NT2/D1 (cell line): ENCODE results near the gene OR2F1.
"Not testable (repeated sequence)": the region's sequence is repeated elsewhere in the genome, so short reads cannot be mapped to it uniquely, and the experiment has no call there.

ENCODE experiments used
- YY1 ChIP-seq: IDR thresholded peaks from 2 replicates; pipeline ENCODE4 v1.6.1; 2011; ENCODE audit not compliant: insufficient read length, insufficient read depth
- ZNF274 ChIP-seq: IDR thresholded peaks from 2 replicates; pipeline ENCODE4 v1.6.1; 2011; ENCODE audit warnings: mild to moderate bottlenecking, low read depth, low read length

DNA sequence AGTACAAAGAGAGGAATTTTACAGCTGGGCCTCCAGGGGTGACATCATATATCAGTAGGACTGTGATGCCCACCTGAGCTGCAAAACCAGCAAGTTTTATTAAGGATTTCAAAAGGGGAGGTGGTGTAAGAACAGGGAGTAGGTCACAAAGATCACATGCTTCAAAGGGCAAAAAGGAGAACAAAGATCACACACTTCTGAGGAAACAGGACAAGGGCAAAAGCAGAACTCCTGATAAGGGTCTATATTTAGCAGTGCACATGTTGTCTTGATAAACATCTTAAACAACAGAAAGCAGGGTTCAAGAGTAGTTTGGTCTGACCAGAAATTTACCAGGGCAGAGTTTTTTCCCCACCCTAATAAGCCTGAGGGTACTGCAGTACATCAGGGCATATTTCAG, 55.4 kb downstream of the OR2F1 start:
- TF ChIP-seq YY1, ZNF274: not testable (repeated sequence)
